ENCODE measurements around the gene PM20D2.
"Not testable (repeated sequence)": the region's sequence is repeated elsewhere in the genome, so short reads cannot be mapped to it uniquely, and the experiment has no call there.

The PM20D2 gene, protein sequence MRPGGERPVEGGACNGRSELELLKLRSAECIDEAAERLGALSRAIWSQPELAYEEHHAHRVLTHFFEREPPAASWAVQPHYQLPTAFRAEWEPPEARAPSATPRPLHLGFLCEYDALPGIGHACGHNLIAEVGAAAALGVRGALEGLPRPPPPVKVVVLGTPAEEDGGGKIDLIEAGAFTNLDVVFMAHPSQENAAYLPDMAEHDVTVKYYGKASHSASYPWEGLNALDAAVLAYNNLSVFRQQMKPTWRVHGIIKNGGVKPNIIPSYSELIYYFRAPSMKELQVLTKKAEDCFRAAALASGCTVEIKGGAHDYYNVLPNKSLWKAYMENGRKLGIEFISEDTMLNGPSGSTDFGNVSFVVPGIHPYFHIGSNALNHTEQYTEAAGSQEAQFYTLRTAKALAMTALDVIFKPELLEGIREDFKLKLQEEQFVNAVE

DNA sequence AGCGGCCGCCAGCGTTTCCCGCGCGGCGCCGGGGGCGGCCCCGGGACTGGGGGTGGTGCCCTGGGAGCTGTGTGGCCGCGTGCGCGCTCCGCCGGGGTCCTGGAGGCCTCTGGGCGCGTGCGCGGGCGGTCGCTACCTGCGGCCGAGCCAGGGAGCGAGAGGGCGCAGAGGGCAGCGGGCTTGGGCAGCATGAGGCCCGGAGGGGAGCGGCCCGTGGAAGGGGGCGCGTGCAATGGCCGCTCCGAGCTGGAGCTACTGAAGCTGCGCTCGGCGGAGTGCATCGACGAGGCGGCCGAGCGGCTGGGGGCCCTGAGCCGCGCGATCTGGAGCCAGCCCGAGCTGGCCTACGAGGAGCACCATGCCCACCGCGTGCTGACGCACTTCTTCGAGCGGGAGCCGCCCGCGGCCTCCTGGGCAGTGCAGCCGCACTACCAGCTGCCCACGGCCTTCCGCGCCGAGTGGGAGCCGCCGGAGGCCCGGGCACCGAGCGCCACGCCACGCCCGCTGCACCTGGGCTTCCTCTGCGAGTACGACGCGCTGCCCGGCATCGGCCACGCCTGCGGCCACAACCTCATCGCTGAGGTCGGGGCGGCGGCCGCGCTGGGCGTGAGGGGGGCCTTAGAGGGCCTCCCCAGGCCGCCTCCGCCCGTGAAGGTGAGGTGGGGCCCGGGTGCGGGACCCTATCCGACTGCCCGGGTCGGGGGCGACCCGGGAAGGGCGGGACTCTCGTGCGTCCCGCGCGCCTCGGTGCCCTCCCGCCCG is at the start of gene PM20D2:
TSS of gene PM20D2 (plus strand) at position 100 of the 762 bp plus-strand sequence. CDS start at position 190, 90 bp downstream.
- DNase-seq (ENCODE audit: low spot score): peak; percentile 89

DNA sequence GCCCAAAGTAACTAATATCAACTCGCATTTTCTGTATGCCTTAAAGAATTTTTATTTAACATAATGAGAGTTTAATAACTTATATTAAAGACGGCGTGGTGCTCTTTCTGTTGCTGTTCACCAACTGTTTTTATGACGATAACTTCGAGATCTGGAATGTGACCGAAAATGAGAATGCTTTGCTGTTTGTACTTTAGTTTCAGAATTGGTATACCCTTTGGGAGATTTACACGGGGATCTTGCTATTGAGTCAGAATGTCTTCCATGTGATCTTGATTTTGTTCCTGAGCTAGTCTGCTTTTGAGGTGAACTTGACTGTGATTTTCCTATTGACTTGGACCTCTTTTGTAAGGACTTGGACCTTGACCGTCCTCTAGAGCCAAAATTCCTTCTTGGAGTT is 47.4 kb upstream of the PM20D2 start:
- no peak for DNase-seq (ENCODE audit: low spot score)

DNA sequence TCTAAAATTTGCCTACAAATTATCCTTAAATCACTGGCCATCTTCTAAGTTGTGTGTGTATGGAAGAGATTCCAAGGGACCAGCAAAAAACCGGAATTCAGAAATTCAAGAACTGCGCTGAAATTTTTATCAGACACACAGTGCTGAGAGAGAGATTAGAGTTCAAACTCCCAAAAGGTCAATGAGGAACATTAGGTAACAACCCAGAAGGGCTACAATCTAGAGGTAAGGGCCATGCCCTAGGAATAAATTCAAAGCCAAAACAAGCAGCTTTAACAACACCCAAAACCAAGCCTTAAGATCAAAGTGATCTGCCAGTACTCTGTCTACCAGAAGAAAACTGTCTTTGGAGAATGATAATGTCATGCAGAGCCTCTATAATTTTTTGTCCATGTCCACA is 45.7 kb upstream of the PM20D2 start:
- no peak for DNase-seq (ENCODE audit: low spot score)

DNA sequence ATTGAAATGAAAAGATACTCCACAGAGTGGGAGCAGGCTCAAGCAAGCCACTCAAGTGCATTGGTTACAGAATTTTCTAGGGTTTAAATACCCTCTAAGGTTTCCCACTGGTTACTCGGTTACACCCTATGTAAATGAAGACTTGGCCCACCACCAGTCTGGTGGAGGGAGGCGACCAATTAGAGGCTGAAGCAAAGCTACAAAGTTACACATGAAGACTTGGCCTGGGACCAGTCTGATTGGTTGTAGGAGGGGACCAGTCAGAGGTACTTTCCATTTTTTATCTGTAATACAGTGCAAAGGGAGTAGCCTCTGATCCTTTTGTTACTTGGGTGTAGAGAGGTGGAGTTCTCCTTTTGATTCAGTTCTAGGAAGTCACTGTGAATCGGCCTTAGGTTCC is 35.6 kb upstream of the PM20D2 start:
- no peak for DNase-seq (ENCODE audit: low spot score)

DNA sequence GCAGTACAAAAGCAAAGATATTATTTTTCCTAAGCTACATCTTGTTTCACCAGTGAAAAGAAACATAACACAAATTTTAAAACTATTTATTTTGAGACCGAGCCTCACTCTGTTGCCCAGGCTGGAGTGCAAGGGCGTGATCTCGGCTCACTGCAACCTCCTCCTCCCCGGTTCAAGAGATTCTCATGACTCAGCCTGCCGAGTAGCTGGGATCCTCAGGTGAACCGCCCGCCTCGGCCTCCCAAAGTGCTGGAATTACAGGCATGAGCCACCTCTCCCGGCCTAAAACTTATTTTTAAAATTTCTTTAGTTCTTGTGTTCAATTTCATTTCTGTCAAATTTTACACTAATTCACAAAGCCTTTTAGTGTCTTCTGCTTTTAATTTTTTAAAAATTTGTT is 33.9 kb upstream of the PM20D2 start:
- DNase-seq (ENCODE audit: low spot score): no peak

DNA sequence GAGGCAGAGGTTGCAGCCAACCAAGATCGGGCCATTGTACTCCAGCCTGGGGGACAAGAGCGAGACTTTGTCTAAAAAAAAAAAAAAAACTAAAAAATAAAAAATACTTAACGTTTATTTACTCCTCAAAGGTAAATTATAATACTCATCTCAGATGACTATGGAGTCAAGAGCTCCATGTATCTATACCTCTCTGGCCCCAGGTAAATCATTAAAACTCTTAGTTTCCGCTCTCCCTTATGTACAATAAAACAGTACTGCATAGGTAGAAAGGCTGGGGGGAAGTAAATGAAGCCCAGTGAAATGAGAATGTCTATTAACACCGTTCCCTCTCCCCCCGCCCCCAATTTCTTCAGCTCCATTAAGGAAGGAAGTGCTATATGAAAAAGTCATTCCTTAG is 29.2 kb upstream of the PM20D2 start:
- DNase-seq (ENCODE audit: low spot score): no peak

DNA sequence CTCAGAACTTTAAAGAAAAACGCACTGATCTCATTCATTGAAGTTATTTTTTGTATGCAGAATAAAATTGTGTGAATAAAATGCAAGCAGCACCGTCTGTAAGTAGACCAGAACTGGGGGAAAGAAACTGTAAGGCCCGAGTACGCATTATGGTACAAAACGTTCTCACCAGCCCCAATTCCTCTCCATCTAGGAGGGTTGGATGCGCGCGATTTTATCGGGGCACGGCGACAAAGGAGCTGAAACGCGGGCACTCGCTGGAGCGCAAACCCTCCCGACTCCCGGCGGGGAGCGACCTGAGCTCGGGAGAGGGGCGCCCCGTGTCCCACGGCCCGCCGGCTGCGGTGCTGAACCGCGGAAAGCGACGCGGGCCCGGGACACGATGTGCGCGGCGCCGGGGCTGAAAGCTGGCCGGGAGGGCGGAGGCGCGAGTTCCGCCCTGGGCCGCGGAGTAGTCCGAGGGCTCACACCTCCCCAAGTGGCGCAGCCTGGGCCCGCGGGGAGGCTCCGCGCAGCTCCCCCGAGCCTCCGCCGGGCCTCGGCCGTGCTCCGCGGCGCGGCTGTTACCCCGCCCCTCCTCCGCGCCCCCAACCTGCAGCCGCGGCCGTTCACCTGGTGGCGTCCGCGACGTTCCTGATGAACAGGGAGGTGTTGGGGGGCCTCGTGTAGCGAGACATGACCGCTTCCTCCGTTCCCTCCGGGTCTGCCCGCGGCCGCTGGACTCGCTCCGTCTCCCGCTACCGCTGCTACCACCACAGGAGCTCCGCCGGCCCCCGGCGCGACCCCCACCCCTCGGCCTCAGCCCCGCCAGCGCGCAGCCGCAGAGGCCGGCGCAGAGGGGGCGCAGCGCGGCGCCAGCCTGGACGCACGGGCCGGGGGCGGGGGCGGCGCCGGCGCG is 28.4 kb upstream of the PM20D2 start, which contains the start of gene SRSF12:
TSS of gene SRSF12 (minus strand) at position 861 of the 898 bp plus-strand sequence. CDS start at position 677, 184 bp downstream.
- peak; percentile 86 for DNase-seq (ENCODE audit: low spot score)

DNA sequence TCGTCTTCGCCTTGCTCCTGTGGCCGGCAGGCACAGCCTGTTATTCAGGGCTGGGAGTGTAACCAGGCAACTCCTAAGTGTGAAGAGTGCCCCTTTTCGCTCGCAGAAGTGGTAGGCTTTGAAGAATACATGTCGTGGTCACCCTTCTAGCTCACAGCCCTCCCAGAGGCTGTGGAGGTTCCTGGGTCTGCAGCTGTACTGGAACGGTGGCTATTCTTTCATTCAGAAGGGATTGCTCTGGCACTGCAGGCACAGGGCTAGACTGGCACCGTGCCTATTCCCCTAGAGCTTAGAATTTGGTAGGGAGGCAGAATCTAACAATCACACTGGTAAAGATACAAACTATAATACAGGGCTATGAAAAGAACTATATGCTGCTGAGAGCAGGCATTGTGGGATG is 26.9 kb upstream of the PM20D2 start:
- no peak for DNase-seq (ENCODE audit: low spot score)

DNA sequence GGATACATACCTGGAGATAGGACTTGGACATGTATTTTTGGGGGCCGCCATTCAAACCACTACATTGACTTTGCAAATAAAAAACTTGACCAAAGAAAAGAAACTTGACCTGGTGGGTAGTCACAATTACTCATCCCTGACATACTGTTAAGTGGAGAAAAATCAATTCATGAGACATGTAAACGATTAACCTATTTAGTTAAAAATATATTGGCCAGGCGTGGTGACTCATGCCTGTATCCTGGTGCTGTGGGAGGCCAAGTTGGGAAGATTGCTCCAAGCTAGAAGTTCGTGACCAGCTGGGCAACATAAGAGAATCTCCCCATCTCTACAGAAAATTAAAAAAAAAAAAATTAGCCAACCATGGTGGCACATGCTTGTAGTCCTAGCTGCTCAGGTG is 25.5 kb upstream of the PM20D2 start:
- no peak for DNase-seq (ENCODE audit: low spot score)

DNA sequence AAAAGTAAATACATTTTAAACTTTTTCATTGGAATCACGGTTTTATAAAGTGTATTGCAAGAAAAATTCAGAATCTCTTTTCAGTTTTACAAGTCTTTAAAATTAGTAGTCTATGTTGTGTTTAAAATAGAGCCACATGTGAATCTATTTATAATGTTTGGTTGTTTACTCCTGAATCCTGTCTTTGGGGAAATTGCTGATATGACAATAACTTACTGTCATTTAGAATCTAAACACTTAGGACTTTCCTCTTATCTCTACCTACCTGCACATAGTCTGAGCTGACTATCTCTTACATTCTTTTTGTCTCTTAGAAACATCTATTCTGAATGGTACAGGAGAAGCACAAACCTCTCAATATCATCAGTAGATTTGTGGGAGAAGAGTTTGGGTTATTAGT is 23.9 kb upstream of the PM20D2 start:
- DNase-seq (ENCODE audit: low spot score): no peak

DNA sequence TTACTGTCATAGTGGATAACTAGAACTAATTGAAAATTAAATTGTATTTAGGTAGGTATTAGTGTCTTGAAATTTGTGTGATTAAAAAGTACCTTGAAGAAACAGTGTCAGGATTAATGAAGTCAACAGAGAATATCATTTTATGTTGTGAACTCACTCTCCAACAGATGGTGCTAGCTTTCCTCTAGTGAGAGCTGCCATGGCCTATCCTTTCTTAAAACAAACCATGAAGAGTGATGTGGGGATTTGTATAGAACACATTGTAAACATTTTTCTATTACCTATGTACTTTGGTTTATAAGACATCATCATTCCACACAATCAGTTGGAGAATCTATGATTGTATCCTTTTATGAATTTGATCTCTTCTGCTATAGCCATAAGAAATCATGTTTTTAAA is 23.2 kb upstream of the PM20D2 start:
- no peak for DNase-seq (ENCODE audit: low spot score)

DNA sequence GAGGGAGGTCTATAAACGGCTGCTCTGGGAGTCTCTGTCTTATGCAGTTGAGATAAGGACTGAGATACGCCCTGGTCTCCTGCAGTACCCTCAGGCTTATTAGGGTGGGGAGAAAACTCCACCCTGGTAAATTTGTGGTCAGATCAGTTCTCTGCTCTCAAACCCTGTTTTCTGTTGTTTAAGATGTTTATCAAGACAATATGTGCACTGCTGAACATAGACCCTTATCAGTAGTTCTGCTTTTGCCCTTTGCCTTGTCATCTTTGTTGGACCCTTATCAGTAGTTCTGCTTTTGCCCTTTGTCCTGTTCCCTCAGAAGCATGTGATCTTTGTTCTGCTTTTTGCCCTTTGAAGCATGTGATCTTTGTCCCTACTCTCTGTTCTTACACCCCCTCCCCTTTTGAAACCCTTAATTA is 17.6 kb upstream of the PM20D2 start:
- DNase-seq (ENCODE audit: low spot score): not testable (repeated sequence)

DNA sequence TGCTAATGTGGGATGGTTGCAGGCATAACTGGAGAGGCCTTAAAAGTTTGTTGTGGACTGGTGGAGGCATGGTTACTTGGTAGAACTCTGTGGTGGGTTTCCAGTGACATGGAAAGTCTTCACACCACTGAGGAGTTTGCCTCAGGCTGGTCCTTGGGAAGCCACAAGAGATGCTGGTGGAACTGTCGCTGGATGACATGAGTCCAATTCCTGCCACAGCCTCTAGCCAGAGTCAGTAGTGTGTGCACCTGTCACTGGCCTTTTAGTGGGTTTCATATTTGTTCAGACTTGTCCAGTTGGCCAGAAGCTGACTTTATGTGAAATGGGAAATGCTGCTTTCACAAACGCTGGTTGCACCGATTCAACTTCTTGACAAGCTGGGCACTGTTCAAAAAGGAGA is 14.3 kb upstream of the PM20D2 start:
- DNase-seq (ENCODE audit: low spot score): no peak

DNA sequence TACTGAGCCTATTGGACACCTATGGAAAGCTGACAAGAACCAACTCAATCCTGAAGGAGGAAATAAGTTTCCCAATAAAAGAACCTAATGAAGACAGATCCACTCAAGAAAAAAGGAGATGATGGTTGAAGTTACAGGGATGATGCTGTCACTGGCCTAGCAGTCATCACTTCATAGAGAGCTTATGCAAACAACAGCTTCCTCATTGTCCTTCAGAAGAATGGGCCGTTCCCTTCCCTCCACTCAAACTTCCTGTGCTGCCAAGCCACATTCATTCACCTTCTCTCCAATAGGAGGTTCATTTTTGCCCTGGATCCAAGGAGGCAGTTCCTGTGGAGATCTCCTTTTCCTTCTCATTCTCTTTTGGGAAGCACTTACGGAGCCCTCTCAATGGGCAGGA is 13.8 kb upstream of the PM20D2 start:
- DNase-seq (ENCODE audit: low spot score): no peak

DNA sequence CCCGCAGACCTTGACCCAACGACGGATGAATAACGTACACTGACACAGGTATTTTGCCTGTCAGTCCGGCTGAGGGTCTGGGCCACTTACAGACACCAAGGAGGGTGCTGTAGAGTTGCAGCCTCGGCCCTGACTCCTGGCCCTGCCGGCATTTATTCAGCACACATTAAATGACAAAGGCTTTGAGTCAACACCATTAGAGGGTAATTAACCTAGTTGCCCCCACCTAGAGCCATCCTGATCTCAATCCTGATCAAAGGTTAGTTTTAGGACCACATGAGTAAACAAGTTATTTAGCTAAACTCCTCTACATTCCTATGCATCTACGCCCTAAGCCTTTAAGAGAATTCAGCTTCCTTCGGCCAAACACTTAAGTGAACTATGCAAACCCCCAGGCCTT is 11.9 kb upstream of the PM20D2 start:
- DNase-seq (ENCODE audit: low spot score): no peak

DNA sequence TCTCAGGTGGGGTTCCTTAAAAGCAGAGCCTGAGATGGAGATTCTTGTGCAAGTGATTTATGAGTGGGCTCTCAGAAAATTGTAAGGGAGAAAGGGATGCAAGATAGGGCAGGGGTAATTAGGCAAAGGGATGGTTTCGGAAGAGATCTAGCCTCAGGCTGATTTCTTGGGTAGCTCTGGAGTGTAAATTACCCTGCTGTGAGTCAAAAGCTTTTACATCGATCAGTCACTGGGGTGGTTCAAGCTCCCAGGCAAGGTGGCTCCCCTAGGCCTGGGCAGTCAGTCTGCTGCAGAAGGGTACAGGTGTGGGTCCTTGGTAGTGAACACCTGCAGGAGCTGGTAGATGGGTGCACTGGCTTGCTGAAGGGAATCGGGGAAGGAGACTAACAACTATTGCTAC is 11.1 kb upstream of the PM20D2 start:
- no peak for DNase-seq (ENCODE audit: low spot score)

DNA sequence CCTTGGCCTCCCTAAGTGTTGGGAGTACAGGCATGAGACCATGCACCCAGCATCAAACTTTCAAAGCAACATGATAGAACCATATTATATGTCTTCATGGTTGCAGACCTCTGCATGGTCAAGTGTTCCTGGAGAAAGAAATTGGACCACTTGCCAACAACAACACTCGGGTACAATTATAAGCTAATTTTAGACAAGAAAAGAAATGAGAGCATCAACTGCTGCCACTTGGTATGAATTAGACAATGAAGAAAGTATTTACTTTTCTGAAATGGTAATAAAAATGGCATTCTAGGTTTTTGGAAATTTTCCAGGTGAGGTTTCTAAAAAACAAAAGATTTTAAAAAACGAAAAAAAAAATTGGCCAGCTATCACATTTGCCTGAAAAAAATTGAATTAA is 7.7 kb upstream of the PM20D2 start:
- DNase-seq (ENCODE audit: low spot score): no peak

DNA sequence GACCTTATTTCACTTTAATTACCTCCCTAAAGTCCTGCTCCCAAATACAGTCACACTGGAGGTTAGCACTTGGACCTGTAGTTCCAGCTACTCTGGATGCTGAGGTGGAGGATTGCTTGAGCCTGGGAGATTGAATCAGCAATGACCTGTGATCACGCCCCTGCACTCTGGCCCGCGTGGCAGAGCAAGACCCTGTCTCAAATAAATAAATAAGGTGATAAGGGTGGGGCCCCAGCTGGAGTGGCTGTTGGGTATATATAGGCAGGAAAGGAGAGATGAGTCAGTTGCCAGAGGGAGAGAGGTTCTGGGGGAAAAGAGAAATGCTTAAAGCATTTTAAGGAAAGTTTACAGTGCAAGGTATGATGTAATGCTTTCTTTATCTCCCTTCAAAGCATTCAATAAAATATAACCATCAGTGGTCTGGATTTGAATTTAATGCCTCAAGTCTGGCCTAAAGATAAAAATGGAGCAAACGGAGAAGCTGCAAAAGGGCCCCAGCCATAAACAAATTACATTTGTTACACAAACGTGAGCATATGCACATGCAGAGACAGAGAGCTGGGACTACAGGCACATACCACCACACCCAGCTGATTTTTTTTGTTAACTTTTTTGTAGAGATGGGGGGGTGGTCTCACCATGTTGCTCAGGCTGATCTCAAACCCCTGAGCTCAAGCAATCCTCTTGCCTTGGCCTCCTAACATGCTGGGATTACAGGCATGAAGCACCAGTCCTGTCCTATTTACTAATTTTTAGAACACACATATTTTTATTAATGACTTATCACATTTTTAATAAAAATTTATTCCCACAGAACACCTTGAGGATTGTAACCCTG is 6.1 kb upstream of the PM20D2 start:
- no peak for DNase-seq (ENCODE audit: low spot score)

DNA sequence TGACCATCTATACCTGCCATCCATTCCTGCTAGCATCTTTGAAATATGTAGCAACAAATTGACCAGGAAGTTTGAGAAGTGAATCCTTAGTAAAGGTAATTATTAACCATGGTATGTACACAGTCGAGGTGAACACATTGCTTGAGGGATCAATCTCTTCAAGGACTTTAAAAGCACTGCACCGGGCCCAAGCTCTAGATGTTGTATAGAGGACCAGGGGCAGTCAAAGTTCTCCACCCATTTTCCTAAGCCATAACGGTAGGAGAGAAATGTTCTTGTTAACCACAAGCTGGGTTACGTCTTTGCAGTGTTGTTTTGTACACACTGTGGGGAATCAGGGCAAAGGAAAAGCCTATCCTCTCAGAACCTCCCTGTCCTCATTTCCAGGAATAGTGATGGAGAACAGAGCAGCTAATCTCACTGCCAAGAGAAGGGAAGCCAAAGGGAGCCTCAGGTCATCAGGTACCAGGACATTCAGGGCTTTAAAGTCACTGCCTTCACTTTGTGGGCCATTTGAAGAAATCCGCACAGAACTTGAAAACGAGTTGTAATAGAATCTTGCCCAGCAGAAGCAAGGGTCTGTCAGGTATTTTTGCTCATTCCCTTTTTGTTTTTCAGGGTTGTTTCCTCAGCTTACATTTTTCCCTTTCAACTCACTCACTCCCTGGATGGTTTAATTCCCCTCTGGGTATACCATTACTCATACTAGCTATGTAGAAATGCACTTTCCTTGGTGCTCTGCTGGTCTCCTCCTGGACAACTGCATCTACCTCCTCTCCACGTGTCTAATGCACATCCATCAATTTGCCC is 5.3 kb upstream of the PM20D2 start:
- no peak for DNase-seq (ENCODE audit: low spot score)

DNA sequence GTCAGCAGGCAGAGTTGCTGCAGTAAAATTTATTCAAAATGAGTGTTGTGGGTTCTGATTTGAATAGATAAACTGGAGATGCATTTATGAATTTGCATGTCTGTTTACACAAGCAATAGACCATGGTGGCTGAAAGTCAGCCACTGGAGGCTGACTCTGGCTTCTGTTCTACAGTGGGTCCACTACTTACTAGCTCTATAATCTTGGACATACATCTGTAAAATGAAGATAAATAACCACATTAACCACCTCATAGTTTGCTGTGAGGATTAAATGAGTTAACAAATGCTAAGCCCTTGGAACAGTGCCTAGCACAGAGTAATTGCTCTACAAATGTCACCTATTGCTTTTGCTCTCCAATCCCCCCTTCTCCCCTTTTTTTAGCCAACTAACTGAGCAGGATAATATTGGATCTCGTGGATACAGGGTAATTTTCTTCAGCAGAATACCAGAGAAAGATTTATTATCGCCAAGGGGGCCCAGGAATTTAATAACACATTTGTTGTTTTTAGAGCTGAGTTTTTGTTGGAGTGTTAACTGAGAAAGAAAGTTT is 1.4 kb upstream of the PM20D2 start:
- DNase-seq (ENCODE audit: low spot score): no peak
